Activated CD4-positive, alpha-beta memory T cell treated with anti-CD3 and anti-CD28 coated beads, Interleukin-2, amount 10 ng/mL, durations not matched to agents 7 days and 5 days (primary cell): ENCODE measurements around the gene DNAH14. TPM values are rescaled to one million over a fixed set of nuclear protein-coding genes. Genes with fewer than 3 reads are reported as not detected.
"Not testable (repeated sequence)": the region's sequence is repeated elsewhere in the genome, so short reads cannot be mapped to it uniquely, and the experiment has no call there.

Source experiments
- CTCF ChIA-PET: fragments of 350-600 bp; sonication (Branson Sonifier 250); formaldehyde crosslinking; loops from one replicate; lab custom pipeline; 2021; ENCODE audit warnings: antibody characterized with exemption, inconsistent platforms; lab: Charles Lee
- POLR2A ChIA-PET: fragments of 350-600 bp; sonication (Branson Sonifier 250); formaldehyde crosslinking; loops from one replicate; lab custom pipeline; 2021; ENCODE audit warnings: antibody characterized with exemption; lab: Charles Lee
- DNase-seq: peaks from one replicate; pipeline ENCODE4 v3.0.0-alpha.2; 2020
- H3K27ac Mint-ChIP-seq: one replicate; pipeline ENCODE4 v1.8.0; 2021; ENCODE audit warnings: mild to moderate bottlenecking, mixed read lengths
- H3K27me3 Mint-ChIP-seq: one replicate; pipeline ENCODE4 v1.8.0; 2021; ENCODE audit warnings: mixed read lengths
- H3K36me3 Mint-ChIP-seq: one replicate; pipeline ENCODE4 v1.8.0; 2021; ENCODE audit warnings: low read depth, mixed read lengths
- H3K4me1 Mint-ChIP-seq: one replicate; pipeline ENCODE4 v1.8.0; 2021; ENCODE audit warnings: mixed read lengths
- H3K4me3 Mint-ChIP-seq: one replicate; pipeline ENCODE4 v1.8.0; 2021; ENCODE audit warnings: mild to moderate bottlenecking, mixed read lengths
- H3K9me3 Mint-ChIP-seq: one replicate; pipeline ENCODE4 v1.8.0; 2021; ENCODE audit warnings: mixed read lengths
- total RNA-seq, 2 experiments: library from RNA; stranded (reverse); gene quantifications; one replicate each; pipeline ENCODE4 v1.2.3, GENCODE V29; 2021

Gene DNAH14
- total RNA-seq, 2 experiments from 2014 or later: 0.25 to 0.28 TPM

DNA sequence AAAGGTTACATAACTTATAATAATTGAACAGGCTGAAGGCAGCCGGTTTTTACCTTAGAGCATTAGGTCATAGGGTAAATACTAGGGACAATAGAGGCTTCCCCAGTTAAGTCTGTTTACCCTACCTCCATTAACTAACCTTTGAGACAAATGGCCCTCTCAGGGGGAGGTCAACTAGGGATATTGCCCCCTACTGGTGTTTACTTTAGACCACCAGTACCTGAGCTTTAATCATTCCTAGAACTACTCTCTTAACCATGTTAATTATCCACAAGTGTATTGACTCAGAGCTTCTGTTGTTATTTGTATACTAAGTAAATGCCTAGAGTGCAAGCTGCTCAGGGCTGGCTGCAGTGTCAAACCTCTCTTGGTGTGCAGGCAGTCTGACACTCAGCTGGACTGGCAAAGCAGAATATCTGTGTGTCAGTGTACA lies 52.5 kb downstream of the DNAH14 start:
- DNase-seq, POLR2A ChIA-PET, H3K27ac Mint-ChIP-seq, H3K4me1 Mint-ChIP-seq, H3K27me3 Mint-ChIP-seq, CTCF ChIA-PET, H3K36me3 Mint-ChIP-seq, H3K4me3 Mint-ChIP-seq, H3K9me3 Mint-ChIP-seq: not testable (repeated sequence)

DNA sequence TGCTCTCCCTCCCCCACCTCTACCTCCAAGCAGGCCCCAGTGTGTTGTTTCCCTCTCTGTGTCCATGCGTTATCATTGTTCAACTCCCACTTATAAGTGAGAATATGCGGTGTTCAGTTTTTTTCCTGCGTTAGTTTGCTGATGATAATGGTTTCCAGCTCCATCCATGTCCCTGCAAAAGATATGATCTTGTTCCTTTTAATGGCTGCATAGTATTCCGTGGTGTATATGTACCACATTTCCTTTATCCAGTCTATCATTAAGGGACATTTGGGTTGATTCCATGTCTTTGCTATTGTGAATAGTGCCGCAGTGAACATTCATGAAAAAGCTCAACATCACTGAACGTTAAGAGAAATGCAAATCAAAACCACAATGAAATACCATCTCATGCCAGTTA lies 58.6 kb downstream of the DNAH14 start:
- Mint-ChIP-seq H3K4me1 (no peaks in the 10 kb centered on the region), H3K9me3 (no peaks in the 10 kb centered on the region), H3K36me3 (no peaks in the 10 kb centered on the region), H3K4me3 (no peak overlapping the region), H3K27me3 (no peaks in the 10 kb centered on the region), H3K27ac (no peak overlapping the region)
- CTCF ChIA-PET: no interaction called here
- POLR2A ChIA-PET: no interaction called here
- DNase-seq: no peak

DNA sequence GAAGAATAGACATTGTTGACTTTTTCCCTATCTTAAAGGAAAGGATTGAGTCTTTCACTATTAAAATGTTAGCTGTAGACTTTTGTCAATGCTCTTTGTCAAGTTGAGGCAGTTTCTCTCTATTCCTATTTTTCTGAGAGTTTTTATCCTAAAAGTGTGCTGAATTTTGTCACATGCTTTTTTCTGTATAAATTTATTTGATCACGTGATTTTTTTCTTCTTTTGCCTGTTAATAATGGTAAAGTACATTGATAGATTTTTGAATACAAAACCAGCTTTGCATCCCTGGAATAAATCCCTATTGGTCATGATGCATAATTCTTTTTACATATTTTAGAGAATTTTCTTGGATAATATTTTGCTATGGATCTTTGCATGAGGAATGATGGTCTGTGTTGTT lies 60.1 kb downstream of the DNAH14 start:
- H3K9me3 Mint-ChIP-seq: no peaks in the 10 kb centered on the region
- H3K36me3 Mint-ChIP-seq: no peaks in the 10 kb centered on the region
- POLR2A ChIA-PET: no interaction called here
- no peak overlapping the region for H3K4me3 Mint-ChIP-seq
- H3K27me3 Mint-ChIP-seq: no peaks in the 10 kb centered on the region
- H3K27ac Mint-ChIP-seq: no peak overlapping the region
- CTCF ChIA-PET: no interaction called here
- no peaks in the 10 kb centered on the region for H3K4me1 Mint-ChIP-seq
- no peak for DNase-seq

- H3K27me3 Mint-ChIP-seq, H3K4me3 Mint-ChIP-seq, POLR2A ChIA-PET, H3K27ac Mint-ChIP-seq, H3K9me3 Mint-ChIP-seq, H3K4me1 Mint-ChIP-seq, DNase-seq, CTCF ChIA-PET, H3K36me3 Mint-ChIP-seq: not testable (repeated sequence)
Observed at GRCh38 chr1:224991550-224991949, 62.1 kb downstream of the DNAH14 start.

DNA sequence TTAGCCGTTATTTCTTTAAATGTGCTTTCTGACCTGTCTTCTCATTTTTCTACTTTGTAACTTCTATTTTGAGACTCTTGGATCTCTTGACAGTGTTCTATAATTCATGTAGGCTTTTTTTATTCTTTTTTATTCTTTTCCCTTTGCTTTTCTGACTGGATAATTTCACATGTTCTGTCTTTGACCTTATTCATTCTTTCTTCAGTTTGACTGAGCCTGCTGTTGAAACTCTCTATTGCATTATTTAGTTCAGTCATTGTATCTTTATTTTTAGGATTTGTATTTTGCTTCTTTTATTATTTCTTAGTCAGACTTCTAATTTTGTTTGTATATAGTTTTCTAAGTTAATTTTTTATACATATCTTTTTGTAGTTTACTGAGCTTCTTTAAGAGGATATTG lies 66.1 kb downstream of the DNAH14 start:
- no peaks in the 10 kb centered on the region for H3K36me3 Mint-ChIP-seq
- no peak for DNase-seq
- POLR2A ChIA-PET: no interaction called here
- CTCF ChIA-PET: no interaction called here
- H3K4me1 Mint-ChIP-seq: no peaks in the 10 kb centered on the region
- no peak overlapping the region for H3K4me3 Mint-ChIP-seq
- H3K27me3 Mint-ChIP-seq: no peaks in the 10 kb centered on the region
- H3K9me3 Mint-ChIP-seq: no peaks in the 10 kb centered on the region
- H3K27ac Mint-ChIP-seq: no peak overlapping the region

- Mint-ChIP-seq H3K4me1 (no peaks in the 10 kb centered on the region), H3K27ac (no peak overlapping the region), H3K4me3 (no peak overlapping the region), H3K27me3 (no peaks in the 10 kb centered on the region), H3K9me3 (no peaks in the 10 kb centered on the region), H3K36me3 (no peaks in the 10 kb centered on the region)
- CTCF ChIA-PET: no interaction called here
- DNase-seq: no peak
- POLR2A ChIA-PET: no interaction called here
Observed at GRCh38 chr1:224996266-224996665, 66.8 kb downstream of the DNAH14 start.

DNA sequence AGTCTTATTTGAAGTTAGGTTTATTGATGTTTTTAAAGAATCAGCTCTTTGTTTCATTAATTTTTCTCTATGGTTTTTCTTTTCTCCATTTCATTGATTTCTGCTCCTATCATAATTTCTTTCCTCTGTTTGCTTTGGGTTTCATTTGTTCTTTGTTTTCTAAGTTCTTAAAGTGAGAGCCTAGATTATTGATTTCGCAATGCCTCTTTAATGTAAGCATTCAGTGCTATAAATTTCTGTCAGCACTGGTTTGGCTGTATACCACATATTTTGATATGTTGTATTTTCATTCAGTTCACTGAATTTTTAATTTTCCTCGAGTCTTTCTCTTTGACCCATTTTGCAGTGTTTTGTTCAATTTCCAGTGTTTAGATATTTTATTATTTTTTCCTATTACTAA lies 68.7 kb downstream of the DNAH14 start:
- no peaks in the 10 kb centered on the region for H3K9me3 Mint-ChIP-seq
- no peak overlapping the region for H3K27ac Mint-ChIP-seq

DNA sequence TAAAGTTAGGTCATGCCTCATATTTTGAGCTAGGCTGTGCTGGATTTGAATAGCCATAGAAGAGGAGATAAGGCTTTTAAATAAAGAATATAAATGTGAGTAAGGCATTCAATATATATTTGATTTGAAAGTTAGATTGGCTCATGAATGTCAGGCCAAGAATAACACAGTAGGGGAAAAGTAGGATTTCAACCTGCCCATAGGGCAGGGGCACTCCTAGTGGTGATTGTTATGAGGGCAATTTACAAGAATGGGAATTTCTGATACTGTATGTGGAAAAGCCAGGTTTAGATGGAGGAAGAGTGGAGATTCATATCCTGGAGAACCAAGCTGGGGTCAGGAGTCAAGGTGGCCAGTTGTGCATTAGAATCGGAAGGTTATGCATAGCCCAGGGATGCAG lies 74.9 kb downstream of the DNAH14 start:
- Mint-ChIP-seq H3K4me1 (no peaks in the 10 kb centered on the region), H3K27me3 (no peaks in the 10 kb centered on the region), H3K4me3 (no peak overlapping the region), H3K27ac (no peak overlapping the region), H3K9me3 (peaks cover 3% of the 10 kb centered on the region), H3K36me3 (no peaks in the 10 kb centered on the region)
- ChIA-PET CTCF (no interaction called here), POLR2A (no interaction called here)
- no peak for DNase-seq

More for the DNA sequence above, 68.7 kb downstream of the DNAH14 start:
- Mint-ChIP-seq H3K4me3 (no peak overlapping the region), H3K27me3 (no peaks in the 10 kb centered on the region), H3K36me3 (no peaks in the 10 kb centered on the region), H3K4me1 (no peaks in the 10 kb centered on the region)
- ChIA-PET CTCF (no interaction called here), POLR2A (no interaction called here)
- no peak for DNase-seq

GRCh38 chr1:225006352-225006751 lies 76.9 kb downstream of the DNAH14 start:
- H3K27ac Mint-ChIP-seq, H3K27me3 Mint-ChIP-seq, CTCF ChIA-PET, H3K4me3 Mint-ChIP-seq, H3K9me3 Mint-ChIP-seq, DNase-seq, H3K36me3 Mint-ChIP-seq, POLR2A ChIA-PET, H3K4me1 Mint-ChIP-seq: not testable (repeated sequence)

- not testable (repeated sequence) for H3K27me3 Mint-ChIP-seq, H3K27ac Mint-ChIP-seq, H3K4me3 Mint-ChIP-seq, DNase-seq, H3K4me1 Mint-ChIP-seq, H3K36me3 Mint-ChIP-seq, H3K9me3 Mint-ChIP-seq
- ChIA-PET POLR2A (interaction anchor here (0.5 kb wide), 1 partner anchor 8 kb away, joined by 3 read pairs; no protein-coding TSS in a partner anchor), CTCF (interaction anchor here (0.6 kb wide), 1 partner anchor 41 kb away, joined by 5 read pairs; no protein-coding TSS in a partner anchor)
Observed at GRCh38 chr1:225008050-225008449, 78.6 kb downstream of the DNAH14 start.

DNA sequence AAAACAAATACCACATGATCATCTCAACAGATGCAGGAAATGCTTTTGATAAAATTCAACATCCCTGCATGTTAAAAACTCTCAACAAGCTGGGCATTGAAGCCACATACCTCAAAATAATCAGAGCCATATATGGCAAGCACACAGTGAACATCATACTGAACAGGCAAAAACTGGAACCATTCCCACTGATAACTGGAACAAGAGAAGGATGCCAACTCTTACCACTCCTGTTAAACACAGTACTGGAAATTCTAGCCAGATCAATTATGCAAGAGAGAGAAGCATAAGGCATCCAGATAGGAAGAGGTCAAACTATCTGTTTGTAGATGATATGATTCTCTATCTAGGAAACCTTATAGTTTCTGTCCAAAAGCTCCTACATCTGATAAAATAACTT lies 91.6 kb downstream of the DNAH14 start:
- peaks cover 9% of the 10 kb centered on the region for H3K9me3 Mint-ChIP-seq
- H3K36me3 Mint-ChIP-seq: no peaks in the 10 kb centered on the region
- no peaks in the 10 kb centered on the region for H3K27me3 Mint-ChIP-seq
- no peak for DNase-seq
- no peaks in the 10 kb centered on the region for H3K4me1 Mint-ChIP-seq
- ChIA-PET CTCF (no interaction called here), POLR2A (no interaction called here)
- H3K4me3 Mint-ChIP-seq: no peak overlapping the region
- no peak overlapping the region for H3K27ac Mint-ChIP-seq

- H3K9me3 Mint-ChIP-seq: no peaks in the 10 kb centered on the region
- CTCF ChIA-PET: no interaction called here
- no peaks in the 10 kb centered on the region for H3K27me3 Mint-ChIP-seq
- H3K4me1 Mint-ChIP-seq: no peaks in the 10 kb centered on the region
- no peaks in the 10 kb centered on the region for H3K36me3 Mint-ChIP-seq
- DNase-seq: no peak
- H3K27ac Mint-ChIP-seq: no peak overlapping the region
- POLR2A ChIA-PET: no interaction called here
- no peak overlapping the region for H3K4me3 Mint-ChIP-seq
Observed at GRCh38 chr1:225026701-225027100, 97.2 kb downstream of the DNAH14 start.

DNA sequence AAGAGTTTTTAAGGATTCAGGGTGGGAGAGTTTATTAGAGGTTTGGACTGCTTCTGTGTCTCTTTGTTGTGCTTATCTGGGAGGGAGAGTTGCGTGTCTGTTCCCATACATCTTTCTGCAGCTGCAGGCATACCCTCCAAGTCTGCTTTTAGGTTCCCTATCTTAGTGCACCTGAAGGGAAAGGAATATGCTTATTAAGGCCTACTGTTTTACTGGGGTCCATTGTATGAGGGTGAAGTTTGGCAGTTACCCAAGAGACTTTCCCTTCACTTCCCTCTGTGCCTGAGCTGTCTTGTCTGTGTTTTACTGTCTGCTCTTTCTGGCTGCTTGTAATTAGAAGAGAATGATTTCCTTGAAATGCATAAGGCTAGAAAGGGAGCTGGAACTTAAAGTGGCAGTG lies 107.0 kb downstream of the DNAH14 start:
- DNase-seq, H3K27ac Mint-ChIP-seq, H3K36me3 Mint-ChIP-seq, POLR2A ChIA-PET, H3K9me3 Mint-ChIP-seq, H3K27me3 Mint-ChIP-seq, CTCF ChIA-PET, H3K4me3 Mint-ChIP-seq, H3K4me1 Mint-ChIP-seq: not testable (repeated sequence)

- CTCF ChIA-PET: interaction anchor here (1.4 kb wide), 1 partner anchor 18 kb away, joined by 3 read pairs; no protein-coding TSS in a partner anchor
- H3K27ac Mint-ChIP-seq: no peak overlapping the region
- H3K36me3 Mint-ChIP-seq: no peaks in the 10 kb centered on the region
Observed at GRCh38 chr1:225042263-225042662, 112.8 kb downstream of the DNAH14 start.

More at GRCh38 chr1:225042263-225042662, 112.8 kb downstream of the DNAH14 start:
- no peaks in the 10 kb centered on the region for H3K9me3 Mint-ChIP-seq
- no peaks in the 10 kb centered on the region for H3K27me3 Mint-ChIP-seq
- POLR2A ChIA-PET: no interaction called here
- DNase-seq: no peak
- H3K4me3 Mint-ChIP-seq: no peak overlapping the region
- no peaks in the 10 kb centered on the region for H3K4me1 Mint-ChIP-seq
